Measurements from ENCODE around the gene HES6.

Gene HES6

GRCh38 chr2:238279324-238279682 is 39.5 kb upstream of the HES6 start:
- H3K9me3 ChIP-seq (ENCODE audit: low read length), result no peaks in the 10 kb centered on the region
- TF ChIP-seq CTCF (IDR thresholded peaks at IDR 0.05; ENCODE audit: low read length), result no peak
- no peak for TF ChIP-seq EZH2 (IDR thresholded peaks at IDR 0.05; ENCODE audit: borderline replicate concordance, low read length)

GRCh38 chr2:238278626-238279323 is 38.9 kb upstream of the HES6 start:
- no peak overlapping the region for H3K4me2 ChIP-seq (ENCODE audit: low read length)
- no peak overlapping the region for H2AFZ ChIP-seq (ENCODE audit: low read length)
- H3K27ac ChIP-seq (ENCODE audit: low read depth, low read length, poor library complexity, severe bottlenecking), result no peak overlapping the region
- peaks cover 10% of the 10 kb centered on the region; the same call in 1 of the 2 replicates for H3K36me3 ChIP-seq (ENCODE audit: insufficient read depth, low read length)
- H3K4me3 ChIP-seq (ENCODE audit: low read depth, low read length, poor library complexity, severe bottlenecking), result no peak overlapping the region
- H3K79me2 ChIP-seq (ENCODE audit: insufficient read depth, low read length), result no peaks in the 10 kb centered on the region
- H3K9me3 ChIP-seq (ENCODE audit: low read length), result no peaks in the 10 kb centered on the region
- no peak overlapping the region for H3K9ac ChIP-seq (ENCODE audit: low read length)
- no peak for TF ChIP-seq EZH2 (IDR thresholded peaks at IDR 0.05; ENCODE audit: borderline replicate concordance, low read length)
- no peaks in the 10 kb centered on the region for H4K20me1 ChIP-seq (ENCODE audit: insufficient read depth, low read length)
- no peaks in the 10 kb centered on the region for H3K9me2 ChIP-seq (ENCODE audit: low read depth, low read length)
- no peaks in the 10 kb centered on the region for H3K4me1 ChIP-seq (ENCODE audit: insufficient read depth, low read length, severe bottlenecking)
- H3K27me3 ChIP-seq (ENCODE audit: insufficient read depth, low read length), result no peaks in the 10 kb centered on the region
- no peaks in the 10 kb centered on the region for H3F3A ChIP-seq (ENCODE audit: insufficient read depth, low read length)

More at GRCh38 chr2:238279324-238279682, 39.5 kb upstream of the HES6 start:
- Histone ChIP-seq H3K27ac (ENCODE audit: low read depth, low read length, poor library complexity, severe bottlenecking) (no peak overlapping the region), H3K36me3 (ENCODE audit: insufficient read depth, low read length) (peaks cover 10% of the 10 kb centered on the region; the same call in 1 of the 2 replicates), H2AFZ (ENCODE audit: low read length) (no peak overlapping the region), H3K4me3 (ENCODE audit: low read depth, low read length, poor library complexity, severe bottlenecking) (no peak overlapping the region), H3K4me1 (ENCODE audit: insufficient read depth, low read length, severe bottlenecking) (no peaks in the 10 kb centered on the region), H3K9ac (ENCODE audit: low read length) (no peak overlapping the region), H4K20me1 (ENCODE audit: insufficient read depth, low read length) (no peaks in the 10 kb centered on the region), H3F3A (ENCODE audit: insufficient read depth, low read length) (no peaks in the 10 kb centered on the region), H3K27me3 (ENCODE audit: insufficient read depth, low read length) (no peaks in the 10 kb centered on the region), H3K79me2 (ENCODE audit: insufficient read depth, low read length) (no peaks in the 10 kb centered on the region), H3K9me2 (ENCODE audit: low read depth, low read length) (no peaks in the 10 kb centered on the region), H3K4me2 (ENCODE audit: low read length) (no peak overlapping the region)

- H3K4me2 ChIP-seq (ENCODE audit: low read length), result no peak overlapping the region
- H3K9me2 ChIP-seq (ENCODE audit: low read depth, low read length), result no peaks in the 10 kb centered on the region
- peaks cover 16% of the 10 kb centered on the region; the same call in 1 of the 2 replicates for H3K36me3 ChIP-seq (ENCODE audit: insufficient read depth, low read length)
- TF ChIP-seq CTCF (IDR thresholded peaks at IDR 0.05; ENCODE audit: low read length) (no peak), EZH2 (IDR thresholded peaks at IDR 0.05; ENCODE audit: borderline replicate concordance, low read length) (no peak)
- no peak overlapping the region for H3K4me3 ChIP-seq (ENCODE audit: low read depth, low read length, poor library complexity, severe bottlenecking)
- H3K27me3 ChIP-seq (ENCODE audit: insufficient read depth, low read length), result no peaks in the 10 kb centered on the region
- no peaks in the 10 kb centered on the region for H3K79me2 ChIP-seq (ENCODE audit: insufficient read depth, low read length)
- H3K9me3 ChIP-seq (ENCODE audit: low read length), result no peaks in the 10 kb centered on the region
- no peak overlapping the region for H3K27ac ChIP-seq (ENCODE audit: low read depth, low read length, poor library complexity, severe bottlenecking)
- H3F3A ChIP-seq (ENCODE audit: insufficient read depth, low read length), result no peaks in the 10 kb centered on the region
- H3K9ac ChIP-seq (ENCODE audit: low read length), result no peak overlapping the region
- no peak overlapping the region for H2AFZ ChIP-seq (ENCODE audit: low read length)
- H3K4me1 ChIP-seq (ENCODE audit: insufficient read depth, low read length, severe bottlenecking), result no peaks in the 10 kb centered on the region
- H4K20me1 ChIP-seq (ENCODE audit: insufficient read depth, low read length), result no peaks in the 10 kb centered on the region
Measured at GRCh38 chr2:238277695-238278094, 37.9 kb upstream of the HES6 start.

Measured in OCI-LY1 (cell line).